CD14-positive monocyte (primary cell): ENCODE data around the gene ITPK1. TPM values are rescaled to one million over a fixed set of nuclear protein-coding genes. Genes with fewer than 3 reads are reported as not detected.

Experiments
- DNase-seq, 3 donors: peaks; one replicate each; pipeline ENCODE4 v3.0.0-alpha.2; 2011 to 2022
- H2AFZ ChIP-seq: 2 replicates; pipeline ENCODE4 v1.6.0; 2012; ENCODE audit warnings: mild to moderate bottlenecking, low read depth, low read length, inconsistent platforms; ENCODE audit not compliant: insufficient read depth, poor library complexity, severe bottlenecking
- H3K27ac ChIP-seq, 2 donors: 1 replicate in 1 of 2; 2 replicates in 1 of 2; pipeline ENCODE4 v1.5.1; 2012 to 2013; ENCODE audit warnings: low read length in 2 of 2, control low read depth in 1 of 2, inconsistent platforms in 1 of 2, low read depth in 1 of 2, mild to moderate bottlenecking in 1 of 2
- H3K27me3 ChIP-seq, 2 donors: one replicate each; pipeline versions ENCODE4 v1.6.0 to v1.6.1; 2011 to 2013; ENCODE audit warnings: low read length in 2 of 2; ENCODE audit not compliant: control insufficient read depth in 2 of 2, insufficient read depth in 2 of 2
- H3K36me3 ChIP-seq, 2 donors: replicated peaks in 1 of 2; 1 replicate in 1 of 2; 2 replicates in 1 of 2; pipeline versions ENCODE4 v1.5.1 to v1.6.1; 2012 to 2013; ENCODE audit warnings: low read length in 2 of 2, control low read depth in 1 of 2, inconsistent platforms in 1 of 2, mild to moderate bottlenecking in 1 of 2; ENCODE audit not compliant: insufficient read depth in 2 of 2, control insufficient read depth in 1 of 2
- H3K4me1 ChIP-seq, 2 donors: 1 replicate in 1 of 2; 2 replicates in 1 of 2; pipeline versions ENCODE4 v1.5.1 to v1.6.1; 2012 to 2013; ENCODE audit warnings: low read length in 2 of 2, control low read depth in 1 of 2, inconsistent platforms in 1 of 2, mild to moderate bottlenecking in 1 of 2, moderate library complexity in 1 of 2; ENCODE audit not compliant: insufficient read depth in 2 of 2, control insufficient read depth in 1 of 2
- H3K4me2 ChIP-seq: replicated peaks from 2 replicates; pipeline ENCODE3; 2012; ENCODE audit warnings: low read length, moderate library complexity, mild to moderate bottlenecking; ENCODE audit not compliant: poor library complexity, severe bottlenecking; ENCODE audit errors: extremely low read depth
- H3K4me3 ChIP-seq, 3 experiments: fragments of 200-600 bp in 1 of 3; sonication (generic) in 1 of 3; replicated peaks in 1 of 3; 1 replicate in 2 of 3; 2 replicates in 1 of 3; pipeline ENCODE4 v1.5.1; 2011 to 2013; ENCODE audit warnings: low read length in 3 of 3, mild to moderate bottlenecking in 3 of 3, control low read depth in 2 of 3, low read depth in 2 of 3, inconsistent platforms in 1 of 3, moderate library complexity in 1 of 3
- H3K79me2 ChIP-seq: 2 replicates; pipeline ENCODE4 v1.6.0; 2012; ENCODE audit warnings: mild to moderate bottlenecking, control low read depth, inconsistent platforms, low read length, moderate library complexity; ENCODE audit not compliant: insufficient read depth
- H3K9ac ChIP-seq: 2 replicates; pipeline ENCODE4 v1.6.0; 2017; ENCODE audit warnings: low read length, mild to moderate bottlenecking; ENCODE audit not compliant: insufficient read depth, poor library complexity, severe bottlenecking
- H3K9me3 ChIP-seq, 2 donors: replicated peaks in 1 of 2; 1 replicate in 1 of 2; 2 replicates in 1 of 2; pipeline versions ENCODE4 v1.5.1 to v1.6.1; 2012 to 2013; ENCODE audit warnings: low read length in 2 of 2, control low read depth in 1 of 2; ENCODE audit not compliant: control insufficient read depth in 1 of 2, insufficient read depth in 1 of 2
- H4K20me1 ChIP-seq: 2 replicates; pipeline ENCODE4 v1.6.0; 2012; ENCODE audit warnings: mild to moderate bottlenecking, low read length, control low read depth, moderate library complexity; ENCODE audit not compliant: insufficient read depth
- H3K27ac Mint-ChIP-seq, 7 donors: one replicate each; pipeline ENCODE4 v1.8.0; 2020; ENCODE audit warnings: mild to moderate bottlenecking in 7 of 7, mixed read lengths in 7 of 7, moderate library complexity in 6 of 7, inconsistent platforms in 2 of 7
- H3K27me3 Mint-ChIP-seq, 3 donors: one replicate each; pipeline ENCODE4 v1.8.0; 2021 to 2022; ENCODE audit warnings: low read depth in 3 of 3, mild to moderate bottlenecking in 3 of 3, mixed read lengths in 3 of 3, moderate library complexity in 3 of 3, inconsistent platforms in 1 of 3
- H3K36me3 Mint-ChIP-seq, 2 donors: one replicate each; pipeline ENCODE4 v1.8.0; 2020; ENCODE audit warnings: mixed read lengths in 2 of 2, inconsistent platforms in 1 of 2, mild to moderate bottlenecking in 1 of 2
- H3K4me1 Mint-ChIP-seq: one replicate; pipeline ENCODE4 v1.8.0; 2020; ENCODE audit warnings: mild to moderate bottlenecking, mixed read lengths
- H3K4me3 Mint-ChIP-seq, 2 donors: one replicate each; pipeline ENCODE4 v1.8.0; 2020; ENCODE audit warnings: mild to moderate bottlenecking in 2 of 2, mixed read lengths in 2 of 2, moderate library complexity in 1 of 2
- H3K9me3 Mint-ChIP-seq, 7 donors: one replicate each; pipeline ENCODE4 v1.8.0; 2020 to 2022; ENCODE audit warnings: mixed read lengths in 7 of 7, mild to moderate bottlenecking in 6 of 7, moderate library complexity in 6 of 7, inconsistent platforms in 2 of 7
- CTCF ChIP-seq: fragments of 200-600 bp; IDR thresholded peaks from one replicate; pipeline ENCODE4 v1.8.0; 2022; ENCODE audit warnings: antibody characterized with exemption, mild to moderate bottlenecking
- WGBS: methylation state at CpG from one replicate; pipeline ENCODE4 v1.1.5; 2013; ENCODE audit warnings: missing lambda C conversion rate; ENCODE audit not compliant: insufficient coverage; 5-methylcytosine and 5-hydroxymethylcytosine counted together
- intact Hi-C, 2 donors: fragments of 100-400 bp; cut with micrococcal nuclease; formaldehyde crosslinking; loops; one replicate each; pipeline versions ENCODE4 v1.15.0 to v1.15.1; 2023
- polyA plus RNA-seq, 3 donors: library from polyadenylated mRNA; depleted of rRNA in 1 of 3; unstranded in 2 of 3; stranded (reverse) in 1 of 3; fragments of 300-500 nt in 2 of 3; fragments of >200 nt in 1 of 3; fragmentation: Illumina TruSeq in 2 of 3; gene quantifications; 1 replicate in 2 of 3; 2 replicates in 1 of 3; pipeline ENCODE4 v1.2.3, GENCODE V29; 2012 to 2021

Gene ITPK1
- polyA plus RNA-seq, 3 donors = 57.1 to 144 (median 63.0) TPM

DNA sequence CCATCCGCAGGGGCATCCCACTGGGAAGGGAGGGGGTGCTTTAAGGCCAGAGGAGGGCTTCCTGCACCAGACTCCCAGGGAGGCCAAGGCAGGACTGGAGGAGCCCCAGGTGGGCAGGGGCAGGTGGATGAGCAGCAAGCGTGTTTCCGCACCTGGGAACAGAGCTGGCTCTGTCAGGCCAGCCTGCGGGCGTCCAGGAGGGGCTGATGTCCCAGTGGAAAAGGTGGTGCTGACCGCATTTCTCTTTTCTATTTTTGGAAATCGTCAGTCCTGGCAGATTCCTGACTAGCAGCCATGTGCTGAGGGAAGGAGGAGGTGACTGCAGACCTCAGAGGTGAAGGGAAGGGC is 165.6 kb downstream of the ITPK1 start:
- Mint-ChIP-seq H3K4me3 (no peak overlapping the region), H3K4me1 (no peaks in the 10 kb centered on the region), H3K27me3 (no peaks in the 10 kb centered on the region), H3K36me3 (peaks cover 78 to 96% of the 10 kb centered on the region in 2 donors), H3K27ac (no peak overlapping the region), H3K9me3 (no peaks in the 10 kb centered on the region)
- Histone ChIP-seq H3K4me2 (no peak overlapping the region), H3K9me3 (no peaks in the 10 kb centered on the region), H3K4me3 (no peak overlapping the region), H4K20me1 (peaks cover 78% of the 10 kb centered on the region), H3K79me2 (peaks cover 4% of the 10 kb centered on the region), H3K27me3 (no peaks in the 10 kb centered on the region), H3K27ac (no peak overlapping the region), H3K4me1 (no peaks in the 10 kb centered on the region), H3K9ac (no peak overlapping the region), H2AFZ (no peak overlapping the region), H3K36me3 (peaks cover 77 to 92% of the 10 kb centered on the region in 2 donors)
- no peak for DNase-seq
- intact Hi-C loops = loop anchor here (5.0 to 10.0 kb wide), 3 partner anchors 225 to 942 kb away; no protein-coding TSS in a partner anchor
- 98% methylated on average over 7 of the region's 7 CpGs for WGBS
- no peak for TF ChIP-seq CTCF

DNA sequence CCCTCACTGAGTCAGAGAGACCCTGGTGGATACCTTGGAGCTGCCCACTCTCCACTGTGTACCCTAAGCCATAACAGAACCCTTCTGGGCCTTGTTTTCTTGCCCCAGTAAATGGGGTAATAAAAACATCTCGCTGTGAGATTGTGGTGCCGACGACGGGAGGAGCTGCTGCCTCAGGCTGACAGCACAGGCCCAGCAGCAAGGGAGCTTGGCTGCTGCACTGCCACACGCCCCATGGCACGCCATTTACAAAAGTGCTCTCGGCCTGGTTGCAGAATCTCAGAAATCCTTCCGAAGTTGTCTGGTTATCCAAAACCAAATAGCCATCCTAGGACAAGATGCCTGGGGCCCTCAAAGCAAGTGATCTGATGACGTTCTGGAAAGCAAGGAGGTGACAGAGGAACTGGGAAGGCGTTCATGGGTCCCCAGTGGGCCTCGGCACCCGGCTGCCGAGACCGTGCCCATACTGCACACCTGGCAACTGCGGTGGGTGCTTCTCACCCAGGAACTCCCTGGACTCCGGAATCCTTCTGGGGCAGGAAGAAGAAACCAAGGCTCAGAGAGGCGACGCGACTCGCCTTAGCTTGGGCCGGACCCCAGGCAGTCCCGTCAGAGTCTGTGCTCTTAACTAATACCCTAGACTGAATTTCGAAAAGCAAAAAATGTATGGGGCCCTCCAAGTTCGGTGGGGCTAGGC is 166.1 kb downstream of the ITPK1 start:
- H3K9me3 Mint-ChIP-seq = no peaks in the 10 kb centered on the region
- Histone ChIP-seq H3K4me2 (no peak overlapping the region), H3K36me3 (peaks cover 77 to 92% of the 10 kb centered on the region in 2 donors)

More for the DNA sequence above, 166.1 kb downstream of the ITPK1 start:
- intact Hi-C loops = loop anchor here (5.0 to 10.0 kb wide), 3 partner anchors 225 to 943 kb away; no protein-coding TSS in a partner anchor
- H3K9me3 ChIP-seq = no peaks in the 10 kb centered on the region
- WGBS = over 99% methylated on average over 24 of the region's 24 CpGs
- Mint-ChIP-seq H3K27me3 (no peaks in the 10 kb centered on the region), H3K4me3 (no peak overlapping the region), H3K36me3 (peaks cover 79 to 96% of the 10 kb centered on the region in 2 donors), H3K4me1 (no peaks in the 10 kb centered on the region), H3K27ac (peak overlapping the region in 1 of 7 donors; percentile 33)
- H4K20me1 ChIP-seq = peaks cover 77% of the 10 kb centered on the region
- H2AFZ ChIP-seq = no peak overlapping the region
- no peak overlapping the region for H3K9ac ChIP-seq
- no peak overlapping the region for H3K4me3 ChIP-seq
- no peak overlapping the region for H3K27ac ChIP-seq
- H3K79me2 ChIP-seq = peaks cover 4% of the 10 kb centered on the region
- no peaks in the 10 kb centered on the region for H3K4me1 ChIP-seq
- TF ChIP-seq CTCF = no peak
- H3K27me3 ChIP-seq = no peaks in the 10 kb centered on the region
- DNase-seq = no peak
